Astrocyte of the cerebellum (primary cell): ENCODE results near the gene DEPP1.
A peak's percentile ranks its signal among the peaks of the same experiment; 100 is the strongest.

Source experiments
- DNase-seq: peaks from one replicate; pipeline ENCODE4 v3.0.0-alpha.2; 2011; ENCODE audit warnings: low read depth
- H3K4me3 ChIP-seq: 2 replicates; pipeline ENCODE4 v1.5.1; 2011; ENCODE audit warnings: mild to moderate bottlenecking, low read depth, low read length, moderate library complexity
- in situ Hi-C: cut with HindIII; loops from 2 replicates; pipeline ENCODE4 v1.10.0; 2017; ENCODE audit warnings: low sequenced_read_pairs
- TF ChIP-seq, protein P1 (sequence below): IDR thresholded peaks from 2 replicates; pipeline ENCODE4 v1.5.1; 2012; ENCODE audit warnings: low read length, low read depth, moderate library complexity, mild to moderate bottlenecking; ENCODE audit errors: missing control alignments

DEPP1 gene

GRCh38 chr10:44961931-44962750, 16.5 kb downstream of the DEPP1 start:
- H3K4me3 ChIP-seq, result no peak overlapping the region
- DNase-seq, result no peak
- in situ Hi-C loops, result loop anchor here (5.0 kb wide), 1 partner anchor 40 kb away; the partner anchor contains the start of gene ZNF22
- TF ChIP-seq, protein P1, sequence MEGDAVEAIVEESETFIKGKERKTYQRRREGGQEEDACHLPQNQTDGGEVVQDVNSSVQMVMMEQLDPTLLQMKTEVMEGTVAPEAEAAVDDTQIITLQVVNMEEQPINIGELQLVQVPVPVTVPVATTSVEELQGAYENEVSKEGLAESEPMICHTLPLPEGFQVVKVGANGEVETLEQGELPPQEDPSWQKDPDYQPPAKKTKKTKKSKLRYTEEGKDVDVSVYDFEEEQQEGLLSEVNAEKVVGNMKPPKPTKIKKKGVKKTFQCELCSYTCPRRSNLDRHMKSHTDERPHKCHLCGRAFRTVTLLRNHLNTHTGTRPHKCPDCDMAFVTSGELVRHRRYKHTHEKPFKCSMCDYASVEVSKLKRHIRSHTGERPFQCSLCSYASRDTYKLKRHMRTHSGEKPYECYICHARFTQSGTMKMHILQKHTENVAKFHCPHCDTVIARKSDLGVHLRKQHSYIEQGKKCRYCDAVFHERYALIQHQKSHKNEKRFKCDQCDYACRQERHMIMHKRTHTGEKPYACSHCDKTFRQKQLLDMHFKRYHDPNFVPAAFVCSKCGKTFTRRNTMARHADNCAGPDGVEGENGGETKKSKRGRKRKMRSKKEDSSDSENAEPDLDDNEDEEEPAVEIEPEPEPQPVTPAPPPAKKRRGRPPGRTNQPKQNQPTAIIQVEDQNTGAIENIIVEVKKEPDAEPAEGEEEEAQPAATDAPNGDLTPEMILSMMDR, result no peak

- H3K4me3 ChIP-seq, result no peak overlapping the region
- no peak for DNase-seq
- in situ Hi-C loops, result loop anchor here (5.0 kb wide), 1 partner anchor 41 kb away; the partner anchor contains the start of gene ZNF22
- TF ChIP-seq, protein P1, result no peak
Observed at GRCh38 chr10:44961230-44961571, 17.4 kb downstream of the DEPP1 start.

DNA sequence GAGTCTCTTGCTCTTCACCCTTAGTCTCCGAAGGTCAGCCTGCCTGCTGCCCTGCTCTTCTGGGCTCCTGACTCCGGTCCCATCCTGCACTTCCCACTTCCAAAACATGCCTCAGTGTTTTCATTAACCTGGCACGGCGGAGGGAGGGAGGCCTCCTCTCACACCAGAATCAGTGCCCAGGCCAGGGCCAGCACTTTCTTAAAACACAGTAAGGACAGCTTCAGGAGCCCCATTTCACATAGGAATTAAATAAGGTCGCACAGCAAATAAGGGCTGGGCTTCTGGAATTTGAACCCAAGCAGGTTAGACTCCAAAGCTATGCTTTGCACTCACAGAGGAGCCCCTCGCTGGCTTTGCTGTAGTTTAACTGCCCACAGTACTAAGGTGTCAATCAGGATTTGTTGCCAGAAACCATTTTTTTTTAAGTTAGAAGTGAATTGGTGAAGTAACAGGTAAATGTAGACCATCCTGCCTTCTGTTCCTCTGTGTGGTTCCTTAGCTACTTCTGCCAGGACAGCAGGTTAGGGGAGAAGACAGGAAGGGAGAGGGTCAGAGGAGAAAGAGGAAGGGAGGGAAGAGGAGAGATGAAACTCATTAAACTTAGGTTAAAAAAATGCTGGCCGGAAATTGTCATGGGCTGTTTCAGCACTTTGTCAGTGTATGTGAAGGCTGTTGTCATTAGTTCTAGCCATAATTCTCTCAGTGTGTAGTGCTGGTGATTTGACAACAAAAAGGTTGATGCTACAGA, 18.0 kb downstream of the DEPP1 start:
- TF ChIP-seq, protein P1, result no peak
- in situ Hi-C loops, result loop anchor here (5.0 kb wide), 1 partner anchor 42 kb away; the partner anchor contains the start of gene ZNF22
- DNase-seq, result no peak

GRCh38 chr10:44960088-44960460, 18.5 kb downstream of the DEPP1 start:
- no peak for DNase-seq
- peak overlapping the region; percentile 78 for H3K4me3 ChIP-seq
- in situ Hi-C loops, result loop anchor here (5.0 kb wide), 1 partner anchor 42 kb away; the partner anchor contains the start of gene ZNF22
- TF ChIP-seq, protein P1, result no peak

More for the DNA sequence above, 18.0 kb downstream of the DEPP1 start:
- H3K4me3 ChIP-seq, result no peak overlapping the region

- in situ Hi-C loops, result loop anchor here (5.0 kb wide), 1 partner anchor 43 kb away; the partner anchor contains the start of gene ZNF22
Observed at GRCh38 chr10:44959247-44960087, 19.1 kb downstream of the DEPP1 start, which contains the start of gene RASSF4. RASSF4 (plus strand) TSS chr10:44959802; CDS start chr10:44970203, 10,401 bp downstream.

More at GRCh38 chr10:44959247-44960087, 19.1 kb downstream of the DEPP1 start, which contains the start of gene RASSF4:
- peak; percentile 27 for DNase-seq
- H3K4me3 ChIP-seq, result peak within 1 kb of the TSS; percentile 78
- TF ChIP-seq, protein P1, result no peak
